GM21447 (cell line): ENCODE results near the gene OTUD6A.

ENCODE experiments used
- ATAC-seq: cut with Tn5 transposase; IDR thresholded peaks from one replicate; pipeline ENCODE4 v1.9.1; 2021; ENCODE audit not compliant: unreplicated experiment

Gene OTUD6A

DNA sequence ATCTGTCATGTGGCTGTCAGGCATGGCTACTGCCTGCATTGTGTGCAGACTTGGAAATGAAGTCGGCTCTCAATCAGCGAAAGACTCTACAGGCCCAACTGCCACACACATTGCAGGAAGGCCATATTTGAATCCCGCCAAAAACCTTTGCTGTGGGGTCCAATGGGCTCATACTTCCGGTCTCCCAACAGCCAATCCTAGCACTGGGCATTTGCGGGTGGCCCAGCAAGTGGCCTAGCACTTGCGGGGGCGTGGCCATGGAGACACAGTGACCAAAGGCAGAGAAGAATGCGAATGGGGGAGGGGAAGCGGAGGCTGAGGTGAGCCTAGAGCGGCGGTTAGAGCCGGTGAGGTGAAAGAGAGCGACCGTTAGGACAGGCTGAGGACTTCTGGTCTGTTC, at the start of gene OTUD6A:
Gene OTUD6A (plus strand): TSS at position 382 of the 400 bp plus-strand sequence. CDS start 68 bp downstream, outside the sequence.
- no peak for ATAC-seq

DNA sequence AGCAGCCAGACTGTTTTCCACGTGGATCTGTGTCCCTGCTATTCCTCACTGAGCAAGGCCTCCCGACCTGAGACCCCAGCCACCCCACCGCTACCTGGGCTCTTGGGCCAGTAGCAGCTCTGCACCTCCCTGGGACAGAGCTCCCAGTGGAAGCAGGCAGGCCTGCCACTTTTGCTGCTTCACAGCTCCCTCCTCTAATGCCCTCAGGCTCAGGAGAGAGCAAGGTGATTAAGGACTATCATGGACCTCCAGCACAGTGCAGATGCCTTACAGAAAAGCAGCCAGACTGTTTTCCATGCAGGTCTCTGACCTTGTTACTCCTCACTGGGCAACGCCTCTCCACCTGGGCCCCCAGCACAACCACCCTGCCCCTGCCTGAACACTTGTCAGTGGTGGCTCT, 49.5 kb upstream of the OTUD6A start:
- no peak for ATAC-seq

GRCh38 chrX:70013466-70014381, 48.5 kb upstream of the OTUD6A start:
- ATAC-seq = no peak

DNA sequence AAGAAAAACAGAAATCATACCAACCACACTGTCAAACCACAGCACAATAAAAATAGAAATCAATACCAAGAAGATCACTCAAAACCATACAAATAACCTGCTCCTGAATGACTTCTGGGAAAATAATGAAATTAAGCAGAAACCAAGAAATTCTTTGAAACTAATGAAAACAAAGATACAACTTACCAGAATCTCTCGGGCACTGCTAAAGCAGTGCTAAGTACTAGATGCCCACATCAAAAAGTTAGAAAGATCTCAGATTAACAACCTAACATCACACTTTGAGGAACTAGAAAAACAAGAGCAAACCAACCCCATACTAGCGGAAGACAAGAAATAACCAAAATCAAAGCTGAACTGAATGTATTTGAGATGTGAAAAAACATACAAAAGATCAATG, 45.7 kb upstream of the OTUD6A start:
- ATAC-seq = no peak

GRCh38 chrX:70022616-70023015, 39.6 kb upstream of the OTUD6A start:
- no peak for ATAC-seq

- no peak for ATAC-seq
These were observed 36.8 kb upstream of the OTUD6A start for GRCh38 chrX:70025464-70025863.

- no peak for ATAC-seq
These were observed 36.0 kb upstream of the OTUD6A start for GRCh38 chrX:70026112-70026850.

- ATAC-seq = no peak
These were observed 35.4 kb upstream of the OTUD6A start for GRCh38 chrX:70026851-70027200.

GRCh38 chrX:70029863-70030262, 32.4 kb upstream of the OTUD6A start:
- ATAC-seq = no peak

- ATAC-seq = peak; percentile 74
These were observed 31.9 kb upstream of the OTUD6A start for GRCh38 chrX:70030301-70030767.

GRCh38 chrX:70032792-70033191, 29.5 kb upstream of the OTUD6A start:
- ATAC-seq = no peak

DNA sequence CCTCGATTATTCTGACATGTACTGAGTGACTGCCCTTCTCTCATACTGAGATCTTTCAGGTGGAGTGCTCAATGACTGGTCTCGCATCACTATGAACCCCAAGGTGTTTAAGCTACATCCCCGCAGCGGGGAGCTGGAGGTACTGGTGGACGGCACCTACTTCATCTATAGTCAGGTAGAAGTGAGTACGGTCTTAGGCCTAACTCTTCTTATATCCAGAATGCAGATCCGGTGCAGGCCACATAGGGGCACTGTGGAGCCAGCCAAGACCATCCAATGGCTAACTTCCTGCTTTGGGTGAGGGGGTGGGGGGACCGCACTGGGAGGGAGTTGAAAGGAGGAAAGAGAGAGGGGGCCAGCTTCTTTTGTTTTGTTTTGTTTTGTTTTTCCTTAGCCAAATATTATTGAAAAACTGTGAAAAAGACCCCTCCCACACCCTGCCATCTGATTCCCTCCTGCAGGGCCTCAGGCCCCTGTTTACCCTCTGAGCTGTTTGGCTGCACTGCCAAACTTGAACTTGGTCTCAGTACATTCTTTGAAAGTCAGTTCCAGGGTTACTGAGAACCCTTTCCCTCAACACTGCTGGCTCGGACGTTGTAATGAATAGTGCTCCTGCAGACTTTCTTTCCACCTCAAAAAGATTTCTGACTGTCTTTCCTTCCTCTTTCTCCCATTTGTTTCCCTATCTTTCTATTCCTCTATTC, 28.8 kb upstream of the OTUD6A start:
- ATAC-seq = no peak

DNA sequence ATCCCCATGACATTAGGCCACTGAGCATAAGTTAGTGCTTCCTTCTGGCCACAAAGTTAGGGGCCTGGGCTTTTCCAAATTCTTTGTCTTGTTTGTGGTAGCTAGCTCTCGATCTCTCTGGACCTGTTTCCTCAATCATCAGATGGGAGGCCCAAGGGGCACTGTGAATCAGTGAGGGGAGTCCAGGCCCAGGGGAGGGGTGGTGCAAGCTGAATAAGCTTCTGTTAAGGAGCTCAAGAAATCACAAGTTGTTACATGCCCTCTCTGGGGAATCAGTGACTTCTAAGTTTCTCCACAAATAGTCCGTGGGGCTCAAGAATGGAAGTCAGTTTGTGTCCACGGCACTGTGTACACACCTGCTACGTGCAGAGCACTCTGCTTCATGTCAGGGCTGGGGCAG, 27.6 kb upstream of the OTUD6A start:
- no peak for ATAC-seq

DNA sequence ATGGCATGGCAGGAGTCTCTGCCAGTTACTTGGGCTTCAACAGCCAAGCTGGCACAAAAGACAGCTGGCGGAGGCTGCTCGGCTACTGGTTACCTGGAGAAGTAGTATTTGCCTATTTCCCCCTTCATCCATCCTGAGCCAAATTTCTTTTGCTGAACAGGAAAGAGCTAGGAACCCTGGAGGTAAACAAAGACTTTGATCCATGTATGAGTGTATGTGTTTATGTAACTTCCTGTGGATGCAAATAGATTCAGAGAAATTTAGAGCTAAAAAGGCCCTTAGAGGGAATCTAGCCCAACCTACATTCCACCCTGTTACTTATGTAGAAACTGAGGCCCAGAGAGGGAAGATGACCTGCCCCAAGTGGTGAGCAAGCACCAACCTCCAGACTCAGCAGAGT, 23.7 kb upstream of the OTUD6A start:
- ATAC-seq = no peak

DNA sequence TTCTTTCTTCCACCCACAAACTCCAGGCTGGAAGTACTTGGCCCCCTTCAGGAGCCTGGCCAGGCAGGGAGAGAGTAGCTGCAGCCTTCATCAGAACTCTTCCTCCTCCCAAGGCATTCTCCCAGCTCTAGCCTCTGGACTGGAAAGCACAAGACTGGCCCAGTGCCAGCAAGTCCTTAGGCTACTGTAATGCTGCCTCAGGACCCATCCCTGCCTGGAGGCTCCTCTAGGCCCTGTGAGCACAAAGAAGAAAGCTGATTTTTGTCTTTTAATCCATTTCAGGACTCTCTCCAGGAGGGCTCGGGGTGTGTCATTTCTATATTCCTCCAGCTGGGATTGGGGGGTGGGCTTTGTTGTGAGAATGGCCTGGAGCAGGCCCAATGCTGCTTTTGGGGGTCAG, 23.3 kb upstream of the OTUD6A start:
- no peak for ATAC-seq

DNA sequence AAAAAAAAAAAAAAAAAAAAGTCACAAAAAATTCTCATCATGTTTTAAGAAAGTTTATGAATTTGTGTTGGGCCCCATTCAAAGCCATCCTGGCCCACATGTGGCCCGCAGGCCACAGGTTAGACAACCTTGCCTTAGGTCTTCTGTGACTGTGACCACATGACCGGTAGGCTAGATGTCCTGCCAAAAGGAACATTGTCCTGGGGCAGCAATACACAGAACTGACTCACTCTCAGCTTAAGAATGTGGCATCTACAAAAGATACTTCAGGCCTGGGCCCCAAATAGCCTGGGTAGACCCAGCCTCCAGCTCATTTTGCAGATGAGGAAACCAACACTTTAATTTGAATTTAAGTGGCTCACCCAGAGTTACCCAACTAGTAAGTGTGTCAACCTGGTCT, 22.5 kb upstream of the OTUD6A start:
- no peak for ATAC-seq

DNA sequence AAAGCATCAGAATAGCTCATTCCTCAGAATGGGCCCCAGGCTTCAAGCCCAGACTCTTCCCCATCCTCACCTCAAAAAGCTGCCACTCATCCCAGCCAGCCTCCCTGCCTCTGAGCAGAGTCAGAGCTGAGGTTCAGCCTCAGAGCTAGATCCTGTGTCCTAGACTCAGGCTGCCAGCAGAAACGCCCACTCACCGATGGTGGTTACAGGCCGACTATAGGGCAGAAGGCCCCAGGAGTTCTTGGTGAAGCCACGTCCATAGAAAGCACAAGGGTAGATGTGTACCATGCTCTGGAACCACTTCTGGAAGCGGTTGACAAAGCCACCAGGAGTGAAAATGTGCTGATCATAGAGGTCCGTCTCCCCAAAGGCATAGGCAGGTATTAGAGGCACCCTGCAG, 20.3 kb upstream of the OTUD6A start:
- no peak for ATAC-seq

DNA sequence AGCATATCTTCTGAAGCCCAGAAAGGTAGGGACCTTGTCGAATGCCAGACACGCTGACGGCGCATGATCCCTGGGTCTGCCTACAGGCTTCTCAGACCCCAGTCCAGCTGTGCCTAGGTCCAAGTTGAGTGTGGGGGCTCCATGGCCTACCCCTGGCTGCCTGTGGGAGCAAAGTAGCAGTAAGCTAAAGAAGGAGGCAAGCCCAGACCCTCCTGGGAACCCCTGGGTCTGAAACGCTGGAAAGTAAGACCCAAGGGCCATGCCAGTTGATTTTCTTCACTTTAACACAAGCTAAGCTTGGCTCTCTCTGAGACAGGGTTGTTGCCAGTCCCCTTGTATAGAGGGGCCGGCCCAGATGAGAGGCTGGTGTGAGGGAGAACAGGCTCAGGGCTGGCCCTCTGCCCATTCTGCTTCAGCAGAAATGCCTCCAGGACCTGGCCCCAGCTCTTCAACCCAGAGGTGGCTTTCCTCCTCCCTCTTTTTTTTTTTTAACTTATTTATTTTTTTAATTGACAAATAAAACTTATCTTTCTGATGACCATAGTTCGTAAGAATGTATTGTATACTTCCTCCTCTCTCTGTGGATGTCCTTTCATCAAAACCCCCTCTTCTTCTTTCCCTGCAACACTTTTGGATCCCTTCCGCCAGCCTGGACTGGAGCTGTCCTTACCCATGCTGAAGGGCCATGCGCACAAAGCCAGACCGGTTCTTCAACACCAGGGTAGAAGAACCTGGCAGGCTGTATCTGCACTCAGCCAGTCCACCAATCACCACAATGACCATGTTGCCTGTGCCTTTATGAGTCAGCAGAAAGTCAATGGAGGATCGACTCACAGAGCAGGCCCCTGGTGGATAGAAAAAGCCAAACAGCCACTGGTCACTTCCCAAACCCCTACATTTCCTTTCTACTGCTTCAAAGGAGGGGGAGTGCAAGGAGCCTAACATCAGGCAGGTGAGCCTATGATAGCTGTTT, 19.6 kb upstream of the OTUD6A start:
- no peak for ATAC-seq

GRCh38 chrX:70043685-70044084, 18.6 kb upstream of the OTUD6A start:
- ATAC-seq = no peak

- no peak for ATAC-seq
These were observed 17.6 kb upstream of the OTUD6A start for GRCh38 chrX:70044541-70045245.
